Mammary epithelial cell (primary cell): ENCODE results near the gene NDUFA11.

Source experiments
- EZH2 ChIP-seq: IDR thresholded peaks from 2 replicates; pipeline ENCODE4 v1.6.1; 2012; ENCODE audit warnings: low read length, inconsistent platforms, borderline replicate concordance
- TF ChIP-seq, protein P1 (sequence below), 2 donors: IDR thresholded peaks in 1 of 2; conservative IDR thresholded peaks in 1 of 2; 2 replicates each; pipeline ENCODE4 v1.5.1; 2011 to 2012; ENCODE audit warnings: inconsistent platforms in 2 of 2, low read length in 2 of 2, mild to moderate bottlenecking in 2 of 2, control low read depth in 1 of 2, low read depth in 1 of 2; ENCODE audit not compliant: insufficient read depth in 1 of 2; ENCODE audit errors: extremely low read depth in 1 of 2

DNA sequence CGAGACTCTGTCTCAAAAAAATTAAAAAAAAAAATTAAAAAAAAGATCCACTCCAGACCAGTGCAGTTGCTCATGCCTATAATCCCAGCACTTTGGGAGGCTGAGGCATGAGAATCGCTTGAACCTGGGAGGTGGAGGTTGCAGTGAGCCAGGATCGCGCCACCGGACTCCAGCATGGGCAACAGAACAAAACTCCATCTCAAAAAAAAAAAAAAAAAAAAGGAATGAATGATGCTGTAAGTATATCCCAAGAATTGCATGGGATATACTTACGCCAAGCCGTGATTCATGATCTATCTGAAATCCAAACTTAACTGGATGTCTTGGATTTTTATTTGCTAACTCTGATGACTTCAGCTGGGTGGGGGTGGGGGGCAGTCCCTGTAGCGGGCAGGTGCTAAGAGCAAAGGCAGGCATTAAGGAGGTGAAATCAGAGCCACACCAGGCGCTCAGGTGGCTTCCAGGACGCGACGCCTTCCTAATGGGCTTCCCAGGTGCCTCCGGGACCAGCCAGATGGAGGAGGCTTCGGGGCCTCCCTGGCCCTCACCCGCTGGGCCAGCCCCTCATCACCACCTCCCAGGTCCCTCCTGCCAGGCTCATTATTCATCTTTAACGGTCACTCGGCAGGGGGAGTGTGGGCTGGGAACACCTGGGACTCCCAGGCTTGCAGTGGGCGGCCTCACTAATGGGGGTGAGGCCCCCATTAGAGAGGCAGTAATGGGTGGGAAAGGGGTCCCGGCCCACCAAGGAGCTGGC, 21.9 kb downstream of the NDUFA11 start:
- no peak for TF ChIP-seq EZH2
- TF ChIP-seq, protein P1, sequence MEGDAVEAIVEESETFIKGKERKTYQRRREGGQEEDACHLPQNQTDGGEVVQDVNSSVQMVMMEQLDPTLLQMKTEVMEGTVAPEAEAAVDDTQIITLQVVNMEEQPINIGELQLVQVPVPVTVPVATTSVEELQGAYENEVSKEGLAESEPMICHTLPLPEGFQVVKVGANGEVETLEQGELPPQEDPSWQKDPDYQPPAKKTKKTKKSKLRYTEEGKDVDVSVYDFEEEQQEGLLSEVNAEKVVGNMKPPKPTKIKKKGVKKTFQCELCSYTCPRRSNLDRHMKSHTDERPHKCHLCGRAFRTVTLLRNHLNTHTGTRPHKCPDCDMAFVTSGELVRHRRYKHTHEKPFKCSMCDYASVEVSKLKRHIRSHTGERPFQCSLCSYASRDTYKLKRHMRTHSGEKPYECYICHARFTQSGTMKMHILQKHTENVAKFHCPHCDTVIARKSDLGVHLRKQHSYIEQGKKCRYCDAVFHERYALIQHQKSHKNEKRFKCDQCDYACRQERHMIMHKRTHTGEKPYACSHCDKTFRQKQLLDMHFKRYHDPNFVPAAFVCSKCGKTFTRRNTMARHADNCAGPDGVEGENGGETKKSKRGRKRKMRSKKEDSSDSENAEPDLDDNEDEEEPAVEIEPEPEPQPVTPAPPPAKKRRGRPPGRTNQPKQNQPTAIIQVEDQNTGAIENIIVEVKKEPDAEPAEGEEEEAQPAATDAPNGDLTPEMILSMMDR (conservative IDR thresholded peaks at IDR 0.05 in 1 of 2, IDR thresholded peaks at IDR 0.05 in 1 of 2; ENCODE audit: extremely low read depth in 1 of 2, insufficient read depth in 1 of 2, low read depth in 1 of 2, low read length in 2 of 2), result no peak
